Measurements from ENCODE around the gene MRPS18A.

DNA sequence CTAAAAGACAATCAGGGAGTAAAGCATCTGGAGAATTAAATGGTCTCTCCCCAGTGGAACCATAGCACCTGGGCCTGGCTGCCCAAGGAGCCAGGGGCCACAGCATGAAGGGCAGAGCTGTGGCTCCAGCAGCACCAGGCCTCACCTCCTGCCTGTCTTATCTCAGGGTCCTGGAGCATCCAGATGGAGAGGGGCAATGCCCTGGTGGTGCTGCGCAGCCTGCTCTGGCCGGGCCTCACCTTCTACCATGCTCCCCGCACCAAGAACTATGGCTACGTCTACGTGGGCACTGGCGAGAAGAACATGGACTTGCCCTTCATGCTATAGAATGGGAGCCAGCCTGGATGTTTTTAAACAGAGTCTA is 17.0 kb downstream of the MRPS18A start:
- TF ChIP-seq YY1 (IDR thresholded peaks at IDR 0.05; ENCODE audit: insufficient read depth, insufficient read length) (no peak), SUZ12 (IDR thresholded peaks at IDR 0.05; ENCODE audit: extremely low read depth, insufficient read depth, insufficient read length) (no peak), ZNF274 (IDR thresholded peaks at IDR 0.05; ENCODE audit: low read depth, low read length) (no peak)
